K562 (cell line): ENCODE measurements around the gene MTF1. TPM values are rescaled to one million over a fixed set of nuclear protein-coding genes. Genes with fewer than 3 reads are reported as not detected.

Experiments used
- ARNT ChIP-seq, 2 experiments: fragments of 450-650 bp; IDR thresholded peaks; 2 replicates each; pipeline ENCODE4 v1.6.1; 2016; ENCODE audit warnings: mild to moderate bottlenecking in 1 of 2
- CCNT2 ChIP-seq: IDR thresholded peaks from 2 replicates; pipeline ENCODE4 v1.6.1; 2011; ENCODE audit warnings: borderline replicate concordance, low read depth, mild to moderate bottlenecking, moderate library complexity, mixed read lengths, low read length; ENCODE audit not compliant: insufficient read length; ENCODE audit errors: extremely low read depth
- CEBPB ChIP-seq: fragments of 450-650 bp; IDR thresholded peaks from 2 replicates; pipeline ENCODE4 v1.6.1; 2016; ENCODE audit warnings: missing genetic modification characterization, missing compliant biosample characterization
- FIP1L1 ChIP-seq: fragments of 200-400 bp; formaldehyde crosslinking; IDR thresholded peaks from 2 replicates; pipeline ENCODE4 v1.6.1; 2018; ENCODE audit warnings: mild to moderate bottlenecking, low read depth, low read length; ENCODE audit not compliant: poor library complexity, severe bottlenecking
- KDM2B ChIP-seq: fragments of 250-450 bp; sonication (Bioruptor Pico); IDR thresholded peaks from 2 replicates; pipeline ENCODE4 v1.8.0; 2021; ENCODE audit warnings: mild to moderate bottlenecking, moderate library complexity
- RAD21 ChIP-seq, 2 experiments: fragments of 250-450 bp in 1 of 2; fragments of 450-650 bp in 1 of 2; sonication (Bioruptor Pico) in 1 of 2; formaldehyde crosslinking in 1 of 2; IDR thresholded peaks in 1 of 2; conservative IDR thresholded peaks in 1 of 2; 2 replicates each; pipeline versions ENCODE4 v1.4.0 to v1.8.0; 2020 to 2022; ENCODE audit warnings: mild to moderate bottlenecking in 2 of 2, moderate library complexity in 1 of 2
- RERE ChIP-seq: sonication (generic); formaldehyde crosslinking; IDR thresholded peaks from 2 replicates; pipeline ENCODE4 v1.8.0; 2023; ENCODE audit warnings: missing genetic modification reagents, mild to moderate bottlenecking, borderline replicate concordance
- RUNX1 ChIP-seq: sonication (generic); IDR thresholded peaks from 2 replicates; pipeline ENCODE4 v1.6.1; 2016; ENCODE audit warnings: antibody characterized with exemption, low read depth
- SAFB2 ChIP-seq: fragments of 200-400 bp; formaldehyde crosslinking; IDR thresholded peaks from 2 replicates; pipeline ENCODE4 v1.6.1; 2018; ENCODE audit warnings: borderline replicate concordance, low read length, low read depth, moderate library complexity; ENCODE audit not compliant: severe bottlenecking
- SMAD4 ChIP-seq: fragments of 250-450 bp; sonication (Bioruptor Pico); conservative IDR thresholded peaks from 2 replicates; pipeline ENCODE4 v1.8.0; 2021; ENCODE audit warnings: inconsistent platforms, mild to moderate bottlenecking, moderate library complexity
- SMARCE1 ChIP-seq: fragments of 450-650 bp; IDR thresholded peaks from 2 replicates; pipeline ENCODE4 v1.7.1; 2016; ENCODE audit warnings: mild to moderate bottlenecking
- THAP12 ChIP-seq: fragments of 250-450 bp; sonication (Bioruptor Pico); IDR thresholded peaks from 2 replicates; pipeline ENCODE4 v1.9.0; 2021; ENCODE audit warnings: mild to moderate bottlenecking, inconsistent platforms
- ZBTB9 ChIP-seq: fragments of 450-650 bp; formaldehyde crosslinking; IDR thresholded peaks from 2 replicates; pipeline ENCODE4 v1.4.0; 2020; ENCODE audit warnings: mild to moderate bottlenecking, moderate library complexity
- ZNF512 ChIP-seq: IDR thresholded peaks from 2 replicates; pipeline ENCODE4 v1.6.1; 2016; ENCODE audit warnings: missing genetic modification characterization, missing compliant biosample characterization
- ZNF668 ChIP-seq: fragments of 250-450 bp; sonication (Bioruptor Pico); IDR thresholded peaks from 2 replicates; pipeline ENCODE4 v1.8.0; 2022; ENCODE audit warnings: mild to moderate bottlenecking, inconsistent platforms
- polyA plus RNA-seq, 8 experiments: library from polyadenylated mRNA; depleted of rRNA in 4 of 8; stranded (reverse) in 5 of 8; unstranded in 3 of 8; fragments of >200 nt; fragmentation: Nextera tagmentation in 2 of 8; fragmentation: Illumina TruSeq in 1 of 8; extraction: Ambion mirVana in 2 of 8; extraction: Trizol in 1 of 8; gene quantifications; 2 replicates each; pipeline versions ENCODE4 v1.2.1 to v1.2.3, GENCODE V29; 2011 to 2014; ENCODE audit warnings: inconsistent platforms in 1 of 8, missing spikeins in 1 of 8
- total RNA-seq, 7 experiments: library from RNA; depleted of rRNA in 6 of 7; stranded (reverse); fragments of >200 nt in 6 of 7; fragmentation: Illumina TruSeq in 2 of 7; extraction: Trizol in 2 of 7; gene quantifications; 2 replicates each; pipeline versions ENCODE4 v1.2.1 to v1.2.3, GENCODE V29; 2011 to 2021; ENCODE audit warnings: low replicate concordance in 1 of 7

Gene MTF1
- total and polyA plus RNA-seq, 9 of the 15 experiments (the other 6 are each of a cell fraction or from before 2014, with no cell fraction given): 1.1 to 12.2 (median 4.3) TPM

- TF ChIP-seq CEBPB: no peak
- peak; percentile 58; the same call in 1 of the 2 replicates for TF ChIP-seq RERE (CRISPR knock-in tag)
- TF ChIP-seq ZNF512 (tag): no peak
- peak; percentile 59 for TF ChIP-seq SMAD4 (CRISPR knock-in tag)
- TF ChIP-seq ZBTB9 (CRISPR knock-in tag): peak; percentile 67
- peak; percentile 57; the same call in 1 of the 2 replicates for TF ChIP-seq THAP12
- TF ChIP-seq CCNT2: peak; percentile 64
- peak; percentile 49; the same call in 1 of the 2 replicates for TF ChIP-seq KDM2B (CRISPR knock-in tag)
- no peak for TF ChIP-seq RUNX1
- peak in 1 of 2 experiments; percentile 37; a peak in 1 of 4 replicates for TF ChIP-seq ARNT (IDR thresholded peaks at IDR 0.05)
- TF ChIP-seq SMARCE1: 0 out of 2 replicates have a peak, but pooled peaks have one; percentile 36
- TF ChIP-seq ZNF668 (CRISPR knock-in tag): no peak; the same call in 1 of the 2 replicates
- TF ChIP-seq RAD21 (CRISPR knock-in tag; conservative IDR thresholded peaks at IDR 0.05 in 1 of 2, IDR thresholded peaks at IDR 0.05 in 1 of 2): peak; percentile 66 to 85
- no peak for TF ChIP-seq SAFB2
- TF ChIP-seq FIP1L1: peak; percentile 93
Measured at GRCh38 chr1:37859507-37860345, at the start of gene MTF1 (continued).
